CD14-positive monocyte (primary cell): ENCODE data around the gene EXOC4. TPM values are rescaled to one million over a fixed set of nuclear protein-coding genes. Genes with fewer than 3 reads are reported as not detected.

Experiments used
- DNase-seq, 3 donors: peaks; one replicate each; pipeline ENCODE4 v3.0.0-alpha.2; 2011 to 2022
- H2AFZ ChIP-seq: 2 replicates; pipeline ENCODE4 v1.6.0; 2012; ENCODE audit warnings: mild to moderate bottlenecking, low read depth, low read length, inconsistent platforms; ENCODE audit not compliant: insufficient read depth, poor library complexity, severe bottlenecking
- H3K27ac ChIP-seq, 2 donors: 1 replicate in 1 of 2; 2 replicates in 1 of 2; pipeline ENCODE4 v1.5.1; 2012 to 2013; ENCODE audit warnings: low read length in 2 of 2, control low read depth in 1 of 2, inconsistent platforms in 1 of 2, low read depth in 1 of 2, mild to moderate bottlenecking in 1 of 2
- H3K27me3 ChIP-seq, 2 donors: one replicate each; pipeline versions ENCODE4 v1.6.0 to v1.6.1; 2011 to 2013; ENCODE audit warnings: low read length in 2 of 2; ENCODE audit not compliant: control insufficient read depth in 2 of 2, insufficient read depth in 2 of 2
- H3K36me3 ChIP-seq, 2 donors: replicated peaks in 1 of 2; 1 replicate in 1 of 2; 2 replicates in 1 of 2; pipeline versions ENCODE4 v1.5.1 to v1.6.1; 2012 to 2013; ENCODE audit warnings: low read length in 2 of 2, control low read depth in 1 of 2, inconsistent platforms in 1 of 2, mild to moderate bottlenecking in 1 of 2; ENCODE audit not compliant: insufficient read depth in 2 of 2, control insufficient read depth in 1 of 2
- H3K4me1 ChIP-seq, 2 donors: 1 replicate in 1 of 2; 2 replicates in 1 of 2; pipeline versions ENCODE4 v1.5.1 to v1.6.1; 2012 to 2013; ENCODE audit warnings: low read length in 2 of 2, control low read depth in 1 of 2, inconsistent platforms in 1 of 2, mild to moderate bottlenecking in 1 of 2, moderate library complexity in 1 of 2; ENCODE audit not compliant: insufficient read depth in 2 of 2, control insufficient read depth in 1 of 2
- H3K4me2 ChIP-seq: replicated peaks from 2 replicates; pipeline ENCODE3; 2012; ENCODE audit warnings: low read length, moderate library complexity, mild to moderate bottlenecking; ENCODE audit not compliant: poor library complexity, severe bottlenecking; ENCODE audit errors: extremely low read depth
- H3K4me3 ChIP-seq, 3 experiments: fragments of 200-600 bp in 1 of 3; sonication (generic) in 1 of 3; replicated peaks in 1 of 3; 1 replicate in 2 of 3; 2 replicates in 1 of 3; pipeline ENCODE4 v1.5.1; 2011 to 2013; ENCODE audit warnings: low read length in 3 of 3, mild to moderate bottlenecking in 3 of 3, control low read depth in 2 of 3, low read depth in 2 of 3, inconsistent platforms in 1 of 3, moderate library complexity in 1 of 3
- H3K79me2 ChIP-seq: 2 replicates; pipeline ENCODE4 v1.6.0; 2012; ENCODE audit warnings: mild to moderate bottlenecking, control low read depth, inconsistent platforms, low read length, moderate library complexity; ENCODE audit not compliant: insufficient read depth
- H3K9ac ChIP-seq: 2 replicates; pipeline ENCODE4 v1.6.0; 2017; ENCODE audit warnings: low read length, mild to moderate bottlenecking; ENCODE audit not compliant: insufficient read depth, poor library complexity, severe bottlenecking
- H3K9me3 ChIP-seq, 2 donors: replicated peaks in 1 of 2; 1 replicate in 1 of 2; 2 replicates in 1 of 2; pipeline versions ENCODE4 v1.5.1 to v1.6.1; 2012 to 2013; ENCODE audit warnings: low read length in 2 of 2, control low read depth in 1 of 2; ENCODE audit not compliant: control insufficient read depth in 1 of 2, insufficient read depth in 1 of 2
- H4K20me1 ChIP-seq: 2 replicates; pipeline ENCODE4 v1.6.0; 2012; ENCODE audit warnings: mild to moderate bottlenecking, low read length, control low read depth, moderate library complexity; ENCODE audit not compliant: insufficient read depth
- H3K27ac Mint-ChIP-seq, 7 donors: one replicate each; pipeline ENCODE4 v1.8.0; 2020; ENCODE audit warnings: mild to moderate bottlenecking in 7 of 7, mixed read lengths in 7 of 7, moderate library complexity in 6 of 7, inconsistent platforms in 2 of 7
- H3K27me3 Mint-ChIP-seq, 3 donors: one replicate each; pipeline ENCODE4 v1.8.0; 2021 to 2022; ENCODE audit warnings: low read depth in 3 of 3, mild to moderate bottlenecking in 3 of 3, mixed read lengths in 3 of 3, moderate library complexity in 3 of 3, inconsistent platforms in 1 of 3
- H3K36me3 Mint-ChIP-seq, 2 donors: one replicate each; pipeline ENCODE4 v1.8.0; 2020; ENCODE audit warnings: mixed read lengths in 2 of 2, inconsistent platforms in 1 of 2, mild to moderate bottlenecking in 1 of 2
- H3K4me1 Mint-ChIP-seq: one replicate; pipeline ENCODE4 v1.8.0; 2020; ENCODE audit warnings: mild to moderate bottlenecking, mixed read lengths
- H3K4me3 Mint-ChIP-seq, 2 donors: one replicate each; pipeline ENCODE4 v1.8.0; 2020; ENCODE audit warnings: mild to moderate bottlenecking in 2 of 2, mixed read lengths in 2 of 2, moderate library complexity in 1 of 2
- H3K9me3 Mint-ChIP-seq, 7 donors: one replicate each; pipeline ENCODE4 v1.8.0; 2020 to 2022; ENCODE audit warnings: mixed read lengths in 7 of 7, mild to moderate bottlenecking in 6 of 7, moderate library complexity in 6 of 7, inconsistent platforms in 2 of 7
- CTCF ChIP-seq: fragments of 200-600 bp; IDR thresholded peaks from one replicate; pipeline ENCODE4 v1.8.0; 2022; ENCODE audit warnings: antibody characterized with exemption, mild to moderate bottlenecking
- WGBS: methylation state at CpG from one replicate; pipeline ENCODE4 v1.1.5; 2013; ENCODE audit warnings: missing lambda C conversion rate; ENCODE audit not compliant: insufficient coverage; 5-methylcytosine and 5-hydroxymethylcytosine counted together
- intact Hi-C, 2 donors: fragments of 100-400 bp; cut with micrococcal nuclease; formaldehyde crosslinking; loops; one replicate each; pipeline versions ENCODE4 v1.15.0 to v1.15.1; 2023
- polyA plus RNA-seq, 3 donors: library from polyadenylated mRNA; depleted of rRNA in 1 of 3; unstranded in 2 of 3; stranded (reverse) in 1 of 3; fragments of 300-500 nt in 2 of 3; fragments of >200 nt in 1 of 3; fragmentation: Illumina TruSeq in 2 of 3; gene quantifications; 1 replicate in 2 of 3; 2 replicates in 1 of 3; pipeline ENCODE4 v1.2.3, GENCODE V29; 2012 to 2021

Gene EXOC4
- polyA plus RNA-seq, 3 donors = 20.6 to 22.3 (median 22.3) TPM

DNA sequence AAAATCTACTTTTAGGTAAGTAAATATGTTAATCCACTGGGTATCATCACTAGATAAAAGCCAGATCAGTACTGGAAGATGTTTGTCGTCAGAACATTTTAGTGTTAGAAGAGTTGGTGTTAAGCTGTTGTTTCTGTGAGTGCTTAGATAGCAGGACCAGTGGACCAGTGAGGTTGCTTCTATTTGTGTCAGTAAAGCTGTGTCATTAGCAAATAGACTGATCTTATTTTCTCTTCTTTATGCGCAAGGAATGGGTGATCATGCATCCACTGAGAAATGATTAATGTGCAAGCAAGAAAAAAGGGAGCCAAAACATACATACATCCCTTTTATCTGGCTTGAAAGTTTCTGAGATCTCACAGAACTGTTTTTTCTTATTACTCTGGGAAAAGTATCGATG lies 42.6 kb downstream of the EXOC4 start:
- intact Hi-C loops = no loop called here
- Histone ChIP-seq H3K79me2 (no peaks in the 10 kb centered on the region), H3K4me3 (no peak overlapping the region), H3K4me1 (no peaks in the 10 kb centered on the region), H3K9me3 (no peaks in the 10 kb centered on the region), H3K4me2 (no peak overlapping the region), H3K9ac (no peak overlapping the region), H3K36me3 (peaks cover 0 to 36% of the 10 kb centered on the region in 2 donors), H3K27me3 (no peaks in the 10 kb centered on the region), H2AFZ (no peak overlapping the region), H3K27ac (no peak overlapping the region), H4K20me1 (peaks cover 7% of the 10 kb centered on the region)
- no peak overlapping the region for H3K4me3 Mint-ChIP-seq
- no peak for DNase-seq
- H3K27ac Mint-ChIP-seq = no peak overlapping the region
- no CpG with 5 or more reads among the region's 3 CpGs for WGBS
- H3K27me3 Mint-ChIP-seq = no peaks in the 10 kb centered on the region
- peaks cover 34 to 38% of the 10 kb centered on the region in 2 donors for H3K36me3 Mint-ChIP-seq
- H3K4me1 Mint-ChIP-seq = no peaks in the 10 kb centered on the region
- H3K9me3 Mint-ChIP-seq = no peaks in the 10 kb centered on the region
- no peak for TF ChIP-seq CTCF

DNA sequence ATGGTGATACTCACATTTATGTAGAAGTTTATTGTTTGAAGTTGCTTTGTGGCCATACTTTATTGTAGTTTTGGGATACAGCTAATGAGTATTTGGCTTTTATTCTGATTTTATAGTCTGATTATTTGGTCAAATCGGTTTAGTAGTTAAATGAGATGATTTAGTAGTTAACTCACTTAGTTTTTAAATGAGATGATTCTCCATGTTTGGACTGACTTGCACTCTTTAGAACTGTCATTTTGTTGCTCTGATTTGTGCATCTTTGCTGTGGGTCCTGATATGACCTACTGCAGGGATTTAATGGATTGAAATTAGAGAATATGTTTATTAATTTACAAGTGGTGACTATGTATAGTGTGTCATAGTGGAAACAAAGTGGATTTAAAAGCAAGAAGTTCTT lies 44.2 kb downstream of the EXOC4 start:
- Mint-ChIP-seq H3K27ac (no peak overlapping the region), H3K4me1 (peaks cover 5% of the 10 kb centered on the region), H3K4me3 (no peak overlapping the region), H3K9me3 (no peaks in the 10 kb centered on the region), H3K27me3 (no peaks in the 10 kb centered on the region), H3K36me3 (peaks cover 19 to 28% of the 10 kb centered on the region in 2 donors)
- Histone ChIP-seq H3K4me2 (no peak overlapping the region), H3K27ac (no peak overlapping the region), H3K36me3 (peaks cover 0 to 20% of the 10 kb centered on the region in 2 donors), H3K79me2 (no peaks in the 10 kb centered on the region), H3K9me3 (no peaks in the 10 kb centered on the region), H3K4me1 (no peaks in the 10 kb centered on the region), H3K27me3 (no peaks in the 10 kb centered on the region), H3K9ac (no peak overlapping the region), H4K20me1 (peaks cover 7% of the 10 kb centered on the region), H3K4me3 (no peak overlapping the region), H2AFZ (no peak overlapping the region)
- intact Hi-C loops = no loop called here
- WGBS = 100% methylated on average over 1 of the region's 1 CpG
- TF ChIP-seq CTCF = no peak
- no peak for DNase-seq
